Measurements from ENCODE around the gene NUDCD2.

GRCh38 chr5:163478126-163478981 is 18.5 kb upstream of the NUDCD2 start:
- TF ChIP-seq, protein P1, sequence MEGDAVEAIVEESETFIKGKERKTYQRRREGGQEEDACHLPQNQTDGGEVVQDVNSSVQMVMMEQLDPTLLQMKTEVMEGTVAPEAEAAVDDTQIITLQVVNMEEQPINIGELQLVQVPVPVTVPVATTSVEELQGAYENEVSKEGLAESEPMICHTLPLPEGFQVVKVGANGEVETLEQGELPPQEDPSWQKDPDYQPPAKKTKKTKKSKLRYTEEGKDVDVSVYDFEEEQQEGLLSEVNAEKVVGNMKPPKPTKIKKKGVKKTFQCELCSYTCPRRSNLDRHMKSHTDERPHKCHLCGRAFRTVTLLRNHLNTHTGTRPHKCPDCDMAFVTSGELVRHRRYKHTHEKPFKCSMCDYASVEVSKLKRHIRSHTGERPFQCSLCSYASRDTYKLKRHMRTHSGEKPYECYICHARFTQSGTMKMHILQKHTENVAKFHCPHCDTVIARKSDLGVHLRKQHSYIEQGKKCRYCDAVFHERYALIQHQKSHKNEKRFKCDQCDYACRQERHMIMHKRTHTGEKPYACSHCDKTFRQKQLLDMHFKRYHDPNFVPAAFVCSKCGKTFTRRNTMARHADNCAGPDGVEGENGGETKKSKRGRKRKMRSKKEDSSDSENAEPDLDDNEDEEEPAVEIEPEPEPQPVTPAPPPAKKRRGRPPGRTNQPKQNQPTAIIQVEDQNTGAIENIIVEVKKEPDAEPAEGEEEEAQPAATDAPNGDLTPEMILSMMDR (IDR thresholded peaks at IDR 0.05; ENCODE audit: borderline replicate concordance, extremely low read depth, low read length, poor library complexity, severe bottlenecking): no peak
- TF ChIP-seq EZH2 (IDR thresholded peaks at IDR 0.05; ENCODE audit: borderline replicate concordance, low read depth, low read length, severe bottlenecking): no peak

Data from DND-41 (cell line).